KMS-11 (cell line): ENCODE measurements around the gene ASIC3.

Experiments used
- H2AFZ ChIP-seq: fragments of 200-600 bp; sonication (generic); 2 replicates; pipeline ENCODE4 v1.6.1; 2016; ENCODE audit warnings: antibody characterized with exemption, mixed run types, low read depth
- H3K27ac ChIP-seq: fragments of 200-600 bp; sonication (generic); 2 replicates; pipeline ENCODE4 v1.6.1; 2016; ENCODE audit warnings: mild to moderate bottlenecking, mixed run types
- H3K27me3 ChIP-seq: fragments of 200-600 bp; sonication (generic); 2 replicates; pipeline ENCODE4 v1.6.1; 2017; ENCODE audit warnings: mild to moderate bottlenecking, low read depth, mixed run types, moderate library complexity; ENCODE audit not compliant: insufficient read depth
- H3K36me3 ChIP-seq: fragments of 200-600 bp; sonication (generic); 2 replicates; pipeline ENCODE4 v1.6.1; 2017; ENCODE audit warnings: mild to moderate bottlenecking, mixed run types; ENCODE audit not compliant: insufficient read depth
- H3K4me1 ChIP-seq: fragments of 200-600 bp; sonication (generic); 2 replicates; pipeline ENCODE4 v1.6.1; 2016; ENCODE audit warnings: mild to moderate bottlenecking, low read depth, mixed run types; ENCODE audit not compliant: poor library complexity, severe bottlenecking
- H3K4me2 ChIP-seq: fragments of 200-600 bp; sonication (generic); 2 replicates; pipeline ENCODE4 v1.7.0; 2016; ENCODE audit warnings: mild to moderate bottlenecking, mixed run types
- H3K4me3 ChIP-seq: fragments of 200-600 bp; sonication (generic); IDR thresholded peaks from 2 replicates; pipeline ENCODE4 v1.6.1; 2017; ENCODE audit warnings: low read depth, low read length, mixed read lengths; ENCODE audit not compliant: insufficient read depth
- H3K79me2 ChIP-seq: fragments of 200-600 bp; sonication (generic); 2 replicates; pipeline ENCODE4 v1.6.1; 2016; ENCODE audit warnings: low read depth, mixed run types; ENCODE audit not compliant: insufficient read depth
- H3K9ac ChIP-seq: fragments of 200-600 bp; sonication (generic); 2 replicates; pipeline ENCODE4 v1.6.1; 2016; ENCODE audit warnings: mild to moderate bottlenecking, mixed run types
- H4K20me1 ChIP-seq: fragments of 200-600 bp; sonication (generic); 2 replicates; pipeline ENCODE4 v1.6.1; 2016; ENCODE audit warnings: mild to moderate bottlenecking, mixed run types; ENCODE audit not compliant: insufficient read depth
- TF ChIP-seq, protein P1 (sequence below): fragments of 200-600 bp; sonication (generic); conservative IDR thresholded peaks from 2 replicates; pipeline ENCODE4 v1.6.1; 2017; ENCODE audit warnings: low read depth, mild to moderate bottlenecking, antibody characterized with exemption, low read length, moderate library complexity, mixed read lengths

ASIC3 gene

GRCh38 chr7:151058781-151059366 is 10.5 kb downstream of the ASIC3 start:
- Histone ChIP-seq H3K36me3 (no peaks in the 10 kb centered on the region), H3K27ac (peak overlapping the region; percentile 47), H3K79me2 (peaks cover 22% of the 10 kb centered on the region; the same call in 1 of the 2 replicates), H2AFZ (peak overlapping the region; percentile 74), H3K4me3 (no peak overlapping the region), H3K27me3 (no peaks in the 10 kb centered on the region), H3K4me1 (peaks cover 11% of the 10 kb centered on the region), H4K20me1 (no peaks in the 10 kb centered on the region), H3K9ac (peak overlapping the region; percentile 43; the same call in 1 of the 2 replicates), H3K4me2 (peak overlapping the region; percentile 57)
- TF ChIP-seq, protein P1, sequence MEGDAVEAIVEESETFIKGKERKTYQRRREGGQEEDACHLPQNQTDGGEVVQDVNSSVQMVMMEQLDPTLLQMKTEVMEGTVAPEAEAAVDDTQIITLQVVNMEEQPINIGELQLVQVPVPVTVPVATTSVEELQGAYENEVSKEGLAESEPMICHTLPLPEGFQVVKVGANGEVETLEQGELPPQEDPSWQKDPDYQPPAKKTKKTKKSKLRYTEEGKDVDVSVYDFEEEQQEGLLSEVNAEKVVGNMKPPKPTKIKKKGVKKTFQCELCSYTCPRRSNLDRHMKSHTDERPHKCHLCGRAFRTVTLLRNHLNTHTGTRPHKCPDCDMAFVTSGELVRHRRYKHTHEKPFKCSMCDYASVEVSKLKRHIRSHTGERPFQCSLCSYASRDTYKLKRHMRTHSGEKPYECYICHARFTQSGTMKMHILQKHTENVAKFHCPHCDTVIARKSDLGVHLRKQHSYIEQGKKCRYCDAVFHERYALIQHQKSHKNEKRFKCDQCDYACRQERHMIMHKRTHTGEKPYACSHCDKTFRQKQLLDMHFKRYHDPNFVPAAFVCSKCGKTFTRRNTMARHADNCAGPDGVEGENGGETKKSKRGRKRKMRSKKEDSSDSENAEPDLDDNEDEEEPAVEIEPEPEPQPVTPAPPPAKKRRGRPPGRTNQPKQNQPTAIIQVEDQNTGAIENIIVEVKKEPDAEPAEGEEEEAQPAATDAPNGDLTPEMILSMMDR, result no peak

- Histone ChIP-seq H4K20me1 (no peaks in the 10 kb centered on the region), H3K79me2 (peaks cover 22% of the 10 kb centered on the region; the same call in 1 of the 2 replicates), H3K36me3 (no peaks in the 10 kb centered on the region), H3K4me2 (peak within 1 kb of the TSS; percentile 57), H2AFZ (peak within 1 kb of the TSS; percentile 74), H3K27ac (peak within 1 kb of the TSS; percentile 47), H3K27me3 (no peaks in the 10 kb centered on the region), H3K4me1 (peaks cover 11% of the 10 kb centered on the region), H3K4me3 (no peak within 1 kb of the TSS), H3K9ac (peak within 1 kb of the TSS; percentile 43)
- TF ChIP-seq, protein P1, result peak; percentile 65
These were observed 11.2 kb downstream of the ASIC3 start, which contains the start of gene SLC4A2 for GRCh38 chr7:151059367-151060112. SLC4A2 (plus strand) TSS chr7:151059589; CDS start chr7:151061988, 2,399 bp downstream.

DNA sequence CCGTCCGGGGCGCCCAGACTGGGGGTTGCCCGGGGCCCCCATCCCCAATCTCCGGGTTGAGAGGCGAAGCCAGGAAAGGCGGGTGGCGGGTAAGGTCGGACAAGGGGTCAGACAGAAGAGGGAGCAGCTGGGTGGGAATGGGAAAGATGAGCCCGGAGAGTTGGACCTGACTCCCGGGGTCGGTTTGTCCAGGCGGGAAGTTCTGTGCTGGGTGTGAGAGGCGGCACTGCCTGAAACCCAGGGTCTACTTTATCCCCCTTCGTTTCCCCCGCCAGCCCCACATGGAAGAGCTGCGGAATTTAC is 11.7 kb downstream of the ASIC3 start:
- Histone ChIP-seq H2AFZ (peak overlapping the region; percentile 74), H3K27ac (no peak overlapping the region), H3K79me2 (peaks cover 22% of the 10 kb centered on the region; the same call in 1 of the 2 replicates)

DNA sequence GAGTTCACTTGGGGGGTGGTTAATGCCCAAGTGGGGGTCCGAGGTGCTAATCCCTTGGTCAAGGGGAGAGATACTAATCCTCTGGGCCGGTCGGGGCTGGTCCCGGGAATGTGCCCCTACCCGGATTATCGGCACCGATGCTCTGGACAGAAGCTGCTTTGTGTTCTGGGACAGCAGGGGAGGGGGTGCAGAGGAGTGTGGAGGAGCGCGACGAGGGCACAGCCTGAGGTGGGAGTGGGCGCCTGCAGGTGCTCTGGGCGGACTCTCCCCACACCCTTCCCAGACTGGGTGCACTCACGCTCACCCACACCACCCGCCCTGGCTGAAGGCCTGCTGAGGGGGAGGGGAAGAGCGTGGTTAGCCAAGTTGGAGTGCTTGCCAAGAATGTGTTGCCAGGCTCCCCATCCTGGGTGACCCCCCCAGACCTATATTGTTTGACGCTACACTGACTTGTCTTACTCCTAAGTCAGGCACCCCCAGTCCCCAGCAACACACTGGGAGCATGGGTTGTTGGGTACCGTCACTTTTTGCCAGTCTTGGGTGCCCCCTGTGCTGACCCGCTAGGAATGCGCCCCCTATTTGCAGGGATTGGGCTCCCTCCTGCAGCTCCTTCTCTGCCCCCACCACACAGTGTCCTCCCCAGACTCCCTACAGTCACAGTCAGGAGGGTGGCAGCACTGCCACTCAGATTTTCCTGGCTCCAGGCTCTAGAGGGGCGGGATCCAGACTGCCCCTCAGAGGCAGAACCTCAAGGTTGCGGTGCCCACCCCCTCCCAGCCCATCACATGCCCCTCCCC is 12.3 kb downstream of the ASIC3 start:
- peaks cover 11% of the 10 kb centered on the region for H3K4me1 ChIP-seq
- H3K4me3 ChIP-seq, result no peak overlapping the region
- no peaks in the 10 kb centered on the region; the same call in 1 of the 2 replicates for H3K36me3 ChIP-seq
- TF ChIP-seq, protein P1, result no peak
- H3K27ac ChIP-seq, result no peak overlapping the region
- no peaks in the 10 kb centered on the region for H3K27me3 ChIP-seq
- peak overlapping the region; percentile 43 for H3K9ac ChIP-seq
- H2AFZ ChIP-seq, result peak overlapping the region; percentile 74
- H4K20me1 ChIP-seq, result no peaks in the 10 kb centered on the region
- peak overlapping the region; percentile 57 for H3K4me2 ChIP-seq
- H3K79me2 ChIP-seq, result peaks cover 22% of the 10 kb centered on the region; the same call in 1 of the 2 replicates

More for the DNA sequence above, 11.7 kb downstream of the ASIC3 start:
- Histone ChIP-seq H3K9ac (peak overlapping the region; percentile 43), H3K4me3 (no peak overlapping the region), H3K36me3 (no peaks in the 10 kb centered on the region), H3K27me3 (no peaks in the 10 kb centered on the region), H3K4me2 (peak overlapping the region; percentile 57), H3K4me1 (peaks cover 11% of the 10 kb centered on the region), H4K20me1 (no peaks in the 10 kb centered on the region)
- TF ChIP-seq, protein P1, result no peak; the same call in 1 of the 2 replicates
